Measurements from ENCODE around the gene TACC3. TPM values are rescaled to one million over a fixed set of nuclear protein-coding genes. Genes with fewer than 3 reads are reported as not detected.

The TACC3 gene
- total RNA-seq, 3 donors from 2014 or later = 4.1 to 7.8 (median 4.9) TPM

DNA sequence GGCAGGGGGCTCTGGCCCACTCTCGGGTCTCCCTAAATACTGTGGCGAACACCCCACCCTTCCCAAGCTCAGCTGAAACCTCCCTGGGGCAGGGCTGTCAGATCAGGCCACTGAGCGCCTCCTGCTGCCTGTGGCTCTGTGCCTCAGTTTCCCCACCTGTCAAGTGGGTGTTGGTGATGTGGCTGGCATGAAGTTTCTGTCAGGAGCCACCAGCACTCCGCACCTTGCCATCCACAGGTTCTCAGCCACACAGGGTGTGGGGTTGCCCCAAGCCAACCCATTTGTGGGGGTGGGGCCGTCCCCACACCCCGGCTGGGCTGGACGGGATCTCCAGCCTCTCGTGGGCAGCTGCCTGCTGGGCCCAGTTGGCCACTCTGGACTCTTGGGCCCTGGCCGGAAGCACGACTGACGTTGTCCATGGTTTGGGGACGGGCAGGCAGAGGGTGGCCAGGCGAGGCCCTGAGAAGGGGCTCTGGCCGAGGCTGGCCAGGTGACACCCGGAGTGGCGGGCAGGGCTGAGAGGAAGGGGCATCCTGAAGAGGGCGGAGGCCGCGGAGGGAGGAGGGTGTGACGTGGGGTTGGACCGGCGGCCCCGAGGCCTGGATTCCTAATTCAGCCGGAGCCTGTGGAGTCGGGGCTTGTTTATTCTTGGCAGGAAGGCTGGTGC is 66.2 kb downstream of the TACC3 start:
- Histone ChIP-seq H3K27me3 (no peaks in the 10 kb centered on the region), H3K27ac (no peak overlapping the region), H3K36me3 (no peaks in the 10 kb centered on the region), H3K4me3 (no peak overlapping the region), H3K4me1 (no peaks in the 10 kb centered on the region), H3K9me3 (no peaks in the 10 kb centered on the region)
- no peak for DNase-seq (ENCODE audit: low spot score in 2 of 2)
- intact Hi-C loops (cut with DNase I; ENCODE audit: low total_unique reads) = no loop called here
- no peak for TF ChIP-seq POLR2AphosphoS5 (IDR thresholded peaks at IDR 0.05)

GRCh38 chr4:1788254-1788973 is 67.1 kb downstream of the TACC3 start:
- no peak overlapping the region for H3K4me3 ChIP-seq
- no peaks in the 10 kb centered on the region for H3K36me3 ChIP-seq
- H3K27me3 ChIP-seq = no peaks in the 10 kb centered on the region
- TF ChIP-seq POLR2AphosphoS5 (IDR thresholded peaks at IDR 0.05) = no peak
- no peak for TF ChIP-seq POLR2A (IDR thresholded peaks at IDR 0.05)
- TF ChIP-seq, protein P1, sequence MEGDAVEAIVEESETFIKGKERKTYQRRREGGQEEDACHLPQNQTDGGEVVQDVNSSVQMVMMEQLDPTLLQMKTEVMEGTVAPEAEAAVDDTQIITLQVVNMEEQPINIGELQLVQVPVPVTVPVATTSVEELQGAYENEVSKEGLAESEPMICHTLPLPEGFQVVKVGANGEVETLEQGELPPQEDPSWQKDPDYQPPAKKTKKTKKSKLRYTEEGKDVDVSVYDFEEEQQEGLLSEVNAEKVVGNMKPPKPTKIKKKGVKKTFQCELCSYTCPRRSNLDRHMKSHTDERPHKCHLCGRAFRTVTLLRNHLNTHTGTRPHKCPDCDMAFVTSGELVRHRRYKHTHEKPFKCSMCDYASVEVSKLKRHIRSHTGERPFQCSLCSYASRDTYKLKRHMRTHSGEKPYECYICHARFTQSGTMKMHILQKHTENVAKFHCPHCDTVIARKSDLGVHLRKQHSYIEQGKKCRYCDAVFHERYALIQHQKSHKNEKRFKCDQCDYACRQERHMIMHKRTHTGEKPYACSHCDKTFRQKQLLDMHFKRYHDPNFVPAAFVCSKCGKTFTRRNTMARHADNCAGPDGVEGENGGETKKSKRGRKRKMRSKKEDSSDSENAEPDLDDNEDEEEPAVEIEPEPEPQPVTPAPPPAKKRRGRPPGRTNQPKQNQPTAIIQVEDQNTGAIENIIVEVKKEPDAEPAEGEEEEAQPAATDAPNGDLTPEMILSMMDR (IDR thresholded peaks at IDR 0.05) = no peak
- H3K4me1 ChIP-seq = no peaks in the 10 kb centered on the region
- intact Hi-C loops (cut with DNase I; ENCODE audit: low total_unique reads) = no loop called here
- no peak overlapping the region for H3K27ac ChIP-seq
- no peak for DNase-seq (ENCODE audit: low spot score in 2 of 2)
- H3K9me3 ChIP-seq = no peaks in the 10 kb centered on the region

DNA sequence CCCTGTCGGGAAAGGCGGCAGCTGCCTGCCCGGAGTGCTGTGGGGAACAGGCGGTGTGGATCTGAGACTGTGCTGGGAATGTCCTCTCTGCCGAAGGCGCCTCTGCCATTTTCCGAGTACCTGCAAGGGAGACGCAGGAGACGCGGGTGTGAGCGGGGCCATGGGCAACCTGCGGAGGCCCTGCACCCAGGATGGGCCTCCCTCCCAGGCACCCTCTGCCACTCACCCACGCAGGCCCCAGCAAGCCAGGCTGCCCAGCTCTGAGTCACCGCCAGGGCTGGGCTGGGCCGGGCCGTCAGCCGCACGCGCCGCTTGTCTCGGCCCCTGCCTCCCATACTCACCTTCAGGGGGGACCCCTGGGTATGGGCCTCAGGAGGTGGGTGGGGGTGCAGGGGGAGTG is 68.2 kb downstream of the TACC3 start:
- no peak for TF ChIP-seq POLR2A (IDR thresholded peaks at IDR 0.05)
- TF ChIP-seq, protein P1 (IDR thresholded peaks at IDR 0.05) = no peak
- TF ChIP-seq POLR2AphosphoS5 (IDR thresholded peaks at IDR 0.05) = no peak
- H3K27ac ChIP-seq = no peak overlapping the region
- intact Hi-C loops (cut with DNase I; ENCODE audit: low total_unique reads) = no loop called here
- H3K36me3 ChIP-seq = no peaks in the 10 kb centered on the region
- DNase-seq (ENCODE audit: low spot score in 2 of 2) = no peak
- H3K4me1 ChIP-seq = peaks cover 6 to 10% of the 10 kb centered on the region in 2 donors
- no peaks in the 10 kb centered on the region for H3K9me3 ChIP-seq
- peaks cover 7% of the 10 kb centered on the region in 2 donors for H3K27me3 ChIP-seq
- H3K4me3 ChIP-seq = no peak overlapping the region

DNA sequence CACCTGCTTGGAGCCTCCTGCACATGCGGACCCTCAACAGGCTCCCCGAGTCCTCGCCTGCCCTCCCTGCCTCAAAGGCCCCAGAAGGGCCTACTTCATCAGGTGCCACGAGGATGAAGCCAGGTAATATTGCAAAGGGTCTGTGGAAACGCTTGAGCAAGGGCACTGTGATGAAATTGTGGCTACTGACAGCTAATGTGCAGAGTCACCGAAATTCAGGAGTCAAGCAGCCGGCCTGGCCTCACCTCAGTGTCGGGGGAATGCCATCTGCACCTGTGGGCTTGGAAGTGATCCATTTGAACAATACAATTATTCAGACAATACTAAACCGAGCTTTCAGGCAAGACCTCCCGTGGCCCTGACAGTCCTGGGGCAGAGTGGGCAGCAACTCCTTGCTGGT is 68.7 kb downstream of the TACC3 start:
- TF ChIP-seq POLR2AphosphoS5 (IDR thresholded peaks at IDR 0.05) = no peak
- TF ChIP-seq POLR2A (IDR thresholded peaks at IDR 0.05) = no peak
- TF ChIP-seq, protein P1 (IDR thresholded peaks at IDR 0.05) = no peak
- no peaks in the 10 kb centered on the region for H3K36me3 ChIP-seq
- H3K27me3 ChIP-seq = peaks cover 11% of the 10 kb centered on the region in 2 donors
- H3K27ac ChIP-seq = no peak overlapping the region
- no peaks in the 10 kb centered on the region for H3K9me3 ChIP-seq
- intact Hi-C loops (cut with DNase I; ENCODE audit: low total_unique reads) = loop anchor here (10.0 kb wide), 1 partner anchor 135 kb away; no protein-coding TSS in a partner anchor
- H3K4me1 ChIP-seq = peaks cover 10 to 14% of the 10 kb centered on the region in 2 donors
- DNase-seq (ENCODE audit: low spot score in 2 of 2) = no peak
- no peak overlapping the region for H3K4me3 ChIP-seq

- TF ChIP-seq POLR2A (IDR thresholded peaks at IDR 0.05) (no peak), POLR2AphosphoS5 (IDR thresholded peaks at IDR 0.05) (no peak)
- TF ChIP-seq, protein P1 (IDR thresholded peaks at IDR 0.05) = no peak
- no peaks in the 10 kb centered on the region for H3K9me3 ChIP-seq
- peaks cover 16 to 34% of the 10 kb centered on the region in 2 donors for H3K27me3 ChIP-seq
- no peak overlapping the region for H3K27ac ChIP-seq
- DNase-seq (ENCODE audit: low spot score in 2 of 2) = no peak
- peak overlapping the region in 2 of 3 donors; percentile 55 to 79 for H3K4me3 ChIP-seq
- peaks cover 14 to 17% of the 10 kb centered on the region in 2 donors for H3K4me1 ChIP-seq
- intact Hi-C loops (cut with DNase I; ENCODE audit: low total_unique reads) = loop anchor here (10.0 kb wide), 1 partner anchor 137 kb away; no protein-coding TSS in a partner anchor
- H3K36me3 ChIP-seq = no peaks in the 10 kb centered on the region
Observed at GRCh38 chr4:1792158-1792831, 71.0 kb downstream of the TACC3 start.
